SJSA1 (cell line): Measurements from ENCODE around the gene FBXO42. TPM values are rescaled to one million over a fixed set of nuclear protein-coding genes. Genes with fewer than 3 reads are reported as not detected.
A peak's percentile ranks its signal among the peaks of the same experiment; 100 is the strongest.

Experiments
- DNase-seq, 2 experiments: peaks; one replicate each; pipeline ENCODE4 v3.0.0-alpha.2; 2015 to 2020; ENCODE audit warnings: low spot score in 2 of 2, low read depth in 1 of 2
- H3K27ac ChIP-seq: fragments of 250-450 bp; sonication (Bioruptor Pico); 2 replicates; pipeline ENCODE4 v1.5.1; 2020; ENCODE audit warnings: mild to moderate bottlenecking, moderate library complexity
- H3K27me3 ChIP-seq: fragments of 250-450 bp; sonication (Bioruptor Pico); replicated peaks from 2 replicates; pipeline ENCODE4 v1.5.1; 2020; ENCODE audit warnings: mild to moderate bottlenecking, moderate library complexity
- H3K36me3 ChIP-seq: fragments of 250-450 bp; sonication (Bioruptor Pico); 2 replicates; pipeline ENCODE4 v1.5.1; 2020; ENCODE audit warnings: mild to moderate bottlenecking
- H3K4me1 ChIP-seq: fragments of 250-450 bp; sonication (Bioruptor Pico); replicated peaks from 2 replicates; pipeline ENCODE4 v1.6.1; 2021; ENCODE audit warnings: mild to moderate bottlenecking
- H3K4me3 ChIP-seq: fragments of 250-450 bp; sonication (Bioruptor Pico); 2 replicates; pipeline ENCODE4 v1.5.1; 2020; ENCODE audit warnings: mild to moderate bottlenecking
- H3K9me3 ChIP-seq: fragments of 250-450 bp; sonication (Bioruptor Pico); replicated peaks from 2 replicates; pipeline ENCODE4 v1.5.1; 2020; ENCODE audit warnings: mild to moderate bottlenecking
- total RNA-seq: library from RNA; depleted of rRNA; stranded (reverse); fragments of >200 nt; shearing (Covaris generic); gene quantifications from 2 replicates; pipeline ENCODE4 v1.2.3, GENCODE V29; 2014

FBXO42 gene
- total RNA-seq, 1 experiment from 2014 or later, result 20.0 TPM

DNA sequence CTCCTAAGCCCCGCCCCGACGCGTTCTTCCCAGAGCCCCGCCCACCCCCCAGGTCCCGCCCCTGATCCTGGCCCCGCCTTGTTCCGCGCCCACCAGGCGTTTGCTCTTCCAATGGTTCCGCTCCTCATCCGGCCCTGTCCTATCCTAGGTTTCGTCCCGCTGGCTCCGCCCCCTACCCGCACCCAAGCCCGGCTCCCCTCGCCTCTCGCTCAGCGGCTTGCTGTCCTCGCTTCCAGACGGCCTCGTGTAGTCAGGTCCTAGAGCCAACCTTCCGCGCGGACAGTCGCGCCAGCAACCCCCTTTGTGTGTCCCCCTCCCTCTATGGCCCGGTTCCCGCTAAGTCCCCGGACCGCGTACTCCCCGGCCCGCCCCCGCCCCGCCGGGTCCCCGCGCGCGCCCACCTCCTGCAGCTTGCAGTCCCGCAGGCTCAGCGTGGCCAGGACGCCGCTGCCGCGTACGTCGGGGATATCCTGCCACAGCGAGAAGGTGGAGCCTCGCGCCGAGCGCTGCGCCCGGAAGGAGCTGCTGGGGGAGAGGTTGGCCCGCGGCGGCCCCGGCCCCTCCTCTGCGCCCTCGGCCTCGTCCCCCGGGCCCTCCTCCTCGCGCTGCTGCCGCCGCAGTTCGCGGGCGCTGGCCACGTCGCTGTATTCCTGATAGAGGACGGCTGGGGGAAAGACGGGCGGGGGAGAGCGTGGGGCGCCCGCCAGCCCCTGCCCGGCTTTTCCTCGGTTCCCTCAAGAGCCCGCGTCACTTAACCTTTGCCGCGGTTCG is 145.5 kb downstream of the FBXO42 start:
- peak; percentile 88 to 99 for DNase-seq
- Histone ChIP-seq H3K36me3 (no peaks in the 10 kb centered on the region; the same call in 1 of the 2 replicates), H3K4me1 (peaks cover 18% of the 10 kb centered on the region), H3K27ac (peak overlapping the region; percentile 70), H3K9me3 (no peaks in the 10 kb centered on the region), H3K27me3 (no peaks in the 10 kb centered on the region), H3K4me3 (peak overlapping the region; percentile 41)

DNA sequence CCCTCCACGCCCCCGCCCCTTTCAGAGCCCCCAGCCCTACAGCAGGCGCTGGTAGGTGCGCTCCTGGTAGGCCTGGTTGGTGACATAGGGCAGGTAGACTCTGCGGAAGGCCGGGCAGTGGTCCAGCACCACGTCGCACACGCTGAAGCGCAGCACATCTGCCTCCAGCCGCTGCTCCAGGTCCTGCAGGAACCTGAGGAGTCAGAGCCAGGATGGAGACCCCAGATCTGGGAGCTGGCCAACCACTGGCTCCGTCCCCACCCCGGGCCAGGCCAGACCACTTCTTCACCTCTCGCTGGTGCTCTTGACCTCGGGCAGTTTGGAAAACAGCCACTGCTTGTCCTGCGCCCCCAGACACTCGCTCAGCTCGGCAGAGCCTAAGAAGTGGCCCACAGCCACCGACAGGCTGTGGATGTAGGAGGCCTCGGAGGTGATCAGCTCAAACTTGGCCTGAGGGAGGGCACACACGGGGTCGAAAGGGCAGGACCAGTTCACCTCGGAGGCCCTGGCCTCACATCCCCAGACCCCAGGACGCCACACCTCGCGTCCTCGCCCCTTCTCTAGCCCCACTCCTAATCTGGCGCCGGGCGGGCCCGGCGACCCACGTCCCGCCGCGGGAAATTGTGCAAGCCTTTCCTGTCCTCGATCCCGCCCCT is 146.3 kb downstream of the FBXO42 start:
- Histone ChIP-seq H3K27me3 (no peaks in the 10 kb centered on the region), H3K4me3 (peak overlapping the region; percentile 41), H3K36me3 (no peaks in the 10 kb centered on the region; the same call in 1 of the 2 replicates), H3K27ac (peak overlapping the region; percentile 39; the same call in 1 of the 2 replicates), H3K9me3 (no peaks in the 10 kb centered on the region), H3K4me1 (peaks cover 18% of the 10 kb centered on the region)
- peak in 1 of 2 experiments; percentile 47 for DNase-seq

DNA sequence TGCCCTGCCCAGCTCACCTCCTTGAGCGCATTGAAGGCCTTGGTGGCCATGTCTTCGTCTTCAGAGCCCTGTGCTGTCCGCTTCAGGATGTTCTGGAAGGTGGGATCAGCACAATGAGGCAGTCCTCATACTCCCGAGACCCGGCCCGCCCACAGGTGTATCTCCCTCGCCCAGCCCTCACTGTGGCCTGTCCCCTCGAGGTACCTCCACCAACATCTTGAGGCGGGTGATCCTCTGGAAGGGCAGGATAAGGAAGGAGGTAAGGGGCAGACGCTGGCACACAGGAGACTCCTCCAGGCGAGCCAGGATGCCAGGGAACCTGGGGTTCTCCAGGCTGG is 147.0 kb downstream of the FBXO42 start:
- H3K4me1 ChIP-seq, result peaks cover 18% of the 10 kb centered on the region
- no peak overlapping the region for H3K27ac ChIP-seq
- no peaks in the 10 kb centered on the region; the same call in 1 of the 2 replicates for H3K36me3 ChIP-seq
- H3K9me3 ChIP-seq, result no peaks in the 10 kb centered on the region
- H3K4me3 ChIP-seq, result no peak overlapping the region
- no peak for DNase-seq
- H3K27me3 ChIP-seq, result no peaks in the 10 kb centered on the region

DNA sequence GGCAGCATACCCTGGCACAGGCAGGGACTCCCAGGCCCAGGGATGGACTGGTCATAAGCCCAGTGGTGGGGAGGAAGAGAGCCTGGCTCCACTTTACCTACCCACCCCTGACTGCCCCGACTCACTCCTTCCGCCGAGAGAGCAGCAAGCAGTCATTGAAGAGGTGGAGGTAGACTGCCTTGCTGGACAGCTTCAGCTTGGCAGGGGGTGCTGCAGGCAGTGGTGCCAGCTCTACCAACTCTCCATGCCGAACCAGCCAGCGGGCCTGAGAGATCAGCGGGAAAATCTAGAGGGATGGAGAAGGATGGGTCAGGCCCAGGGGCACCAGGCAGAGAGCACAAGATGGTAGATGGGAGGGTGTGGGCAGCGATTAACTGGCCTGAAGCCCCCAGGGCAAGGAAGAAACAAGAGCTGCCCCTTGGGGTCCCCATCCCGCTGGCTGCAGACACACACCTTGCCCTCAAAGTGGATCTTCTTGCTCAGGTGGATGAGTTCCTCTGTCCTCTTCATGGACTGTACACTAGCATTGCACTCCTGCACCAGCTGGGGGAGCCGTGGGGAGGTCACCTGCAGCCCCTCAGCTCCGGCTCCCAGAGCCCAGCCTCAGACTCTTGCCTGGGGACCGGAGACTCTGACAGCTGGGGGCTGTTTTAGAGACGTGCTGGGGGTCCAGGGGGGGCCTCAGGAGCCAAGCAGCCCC is 147.5 kb downstream of the FBXO42 start:
- Histone ChIP-seq H3K27ac (no peak overlapping the region), H3K9me3 (no peaks in the 10 kb centered on the region), H3K36me3 (no peaks in the 10 kb centered on the region; the same call in 1 of the 2 replicates), H3K27me3 (no peaks in the 10 kb centered on the region), H3K4me1 (peaks cover 18% of the 10 kb centered on the region), H3K4me3 (no peak overlapping the region)
- DNase-seq, result no peak

DNA sequence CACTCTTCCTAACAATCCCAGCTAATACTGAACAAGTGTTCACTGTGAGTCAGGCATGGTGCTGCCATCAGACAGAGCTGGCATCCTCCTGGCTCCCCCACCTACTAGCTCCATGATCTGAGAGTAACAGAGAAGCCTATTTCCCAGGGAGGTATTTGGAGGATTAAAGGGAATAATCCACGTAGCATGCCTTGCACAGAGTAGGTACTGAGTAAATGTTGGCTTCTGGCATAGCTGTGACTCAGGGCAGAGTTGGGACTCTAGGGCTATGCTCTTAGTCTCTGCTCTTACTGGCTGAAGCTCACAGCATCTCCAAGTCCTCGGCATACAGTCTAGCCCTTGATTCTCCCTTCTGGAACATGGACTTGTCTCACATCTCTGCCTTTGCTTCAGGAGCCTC is 148.1 kb downstream of the FBXO42 start:
- Histone ChIP-seq H3K4me1 (peaks cover 18% of the 10 kb centered on the region), H3K36me3 (no peaks in the 10 kb centered on the region; the same call in 1 of the 2 replicates), H3K27me3 (no peaks in the 10 kb centered on the region), H3K27ac (no peak overlapping the region), H3K9me3 (no peaks in the 10 kb centered on the region), H3K4me3 (no peak overlapping the region)
- DNase-seq, result no peak

DNA sequence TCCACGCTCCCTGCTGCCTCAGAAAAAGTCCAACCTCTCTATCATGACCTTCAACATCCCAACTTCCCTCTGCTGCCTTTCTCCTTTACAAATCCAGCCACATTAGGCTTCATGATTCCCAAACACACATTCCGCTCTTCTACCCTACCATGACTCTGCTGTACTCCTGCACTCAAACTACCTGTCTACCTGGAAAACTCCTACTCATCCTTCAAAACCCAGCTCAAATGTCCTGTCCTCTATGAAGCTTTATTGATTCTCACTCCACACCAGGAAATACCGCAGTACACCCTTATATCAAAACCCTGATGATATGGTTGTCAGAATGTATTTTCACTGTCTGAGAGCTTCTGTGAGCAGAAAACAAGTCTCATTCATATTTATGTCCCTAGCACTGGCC is 148.7 kb downstream of the FBXO42 start:
- H3K27me3 ChIP-seq, result no peaks in the 10 kb centered on the region
- no peak overlapping the region for H3K27ac ChIP-seq
- no peaks in the 10 kb centered on the region; the same call in 1 of the 2 replicates for H3K36me3 ChIP-seq
- H3K4me3 ChIP-seq, result no peak overlapping the region
- no peak for DNase-seq
- no peaks in the 10 kb centered on the region for H3K9me3 ChIP-seq
- peaks cover 18% of the 10 kb centered on the region for H3K4me1 ChIP-seq

DNA sequence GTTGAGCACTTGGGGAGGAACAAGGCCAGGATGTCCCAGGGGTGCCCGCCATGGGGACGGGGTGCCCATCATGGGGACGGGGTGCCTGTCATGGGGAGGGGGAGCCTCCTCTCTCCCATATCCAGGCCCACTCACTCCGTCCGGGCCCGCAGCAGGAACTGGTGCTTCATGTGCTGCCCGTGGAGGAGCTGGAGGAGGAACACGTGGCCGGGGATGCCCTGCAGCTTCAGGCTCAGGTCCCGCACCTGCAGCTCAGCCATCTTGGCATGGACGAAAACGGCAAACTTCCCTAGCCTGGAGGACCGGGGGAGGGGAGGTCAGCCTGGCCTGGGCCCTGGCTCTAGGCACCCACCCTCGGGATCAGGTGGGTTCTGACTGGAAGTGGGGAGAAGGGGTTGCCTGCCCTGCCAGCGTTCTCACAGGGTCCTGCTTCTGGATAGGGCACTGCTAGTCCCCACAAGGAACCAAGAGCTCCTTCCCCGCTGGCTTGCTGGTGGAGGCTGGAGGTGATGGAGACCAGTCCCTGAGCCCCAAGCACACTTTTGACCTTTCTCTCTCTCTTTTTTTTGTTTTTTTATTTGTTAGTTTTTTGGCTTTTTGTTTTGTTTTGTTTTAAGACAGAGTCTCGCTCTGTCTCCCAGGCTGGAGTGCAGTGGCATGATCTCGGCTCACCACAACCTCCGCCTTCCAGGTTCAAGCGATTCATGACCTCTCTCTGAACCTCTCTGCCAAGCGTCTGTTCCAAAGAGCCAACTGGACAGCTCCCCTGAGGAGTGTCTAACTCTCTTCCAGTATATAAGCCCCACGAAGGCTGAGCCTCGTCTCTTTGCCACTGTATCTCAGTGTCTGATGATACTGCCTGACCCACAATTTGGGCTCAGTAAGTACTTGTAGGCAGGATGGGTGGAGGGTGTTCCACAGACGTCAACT is 149.7 kb downstream of the FBXO42 start:
- no peak for DNase-seq
- peaks cover 11% of the 10 kb centered on the region for H3K4me1 ChIP-seq
- H3K27ac ChIP-seq, result no peak overlapping the region
- H3K36me3 ChIP-seq, result no peaks in the 10 kb centered on the region; the same call in 1 of the 2 replicates
- no peaks in the 10 kb centered on the region for H3K9me3 ChIP-seq
- no peaks in the 10 kb centered on the region for H3K27me3 ChIP-seq
- no peak overlapping the region for H3K4me3 ChIP-seq

DNA sequence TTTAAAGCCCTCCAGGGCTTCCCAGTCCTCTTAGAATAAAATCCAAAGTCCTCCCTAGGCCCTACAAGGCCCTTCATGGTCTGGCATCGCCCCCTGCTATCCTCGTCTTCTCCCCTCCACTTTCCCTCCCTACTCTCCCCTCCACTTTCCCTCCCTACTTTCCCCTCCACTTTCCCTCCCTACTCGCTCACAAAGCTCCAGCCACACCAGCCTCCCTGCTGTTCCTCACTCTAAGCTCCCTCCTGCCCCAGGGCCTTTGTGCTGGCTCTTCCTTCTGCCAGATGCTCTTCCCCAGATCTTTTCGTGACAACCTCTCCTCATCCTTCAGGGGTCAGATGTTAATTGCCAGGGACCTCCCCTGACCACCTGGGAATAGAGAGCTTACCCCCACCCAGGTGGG is 152.6 kb downstream of the FBXO42 start:
- Histone ChIP-seq H3K9me3 (no peaks in the 10 kb centered on the region), H3K4me1 (peaks cover 4% of the 10 kb centered on the region), H3K27me3 (no peaks in the 10 kb centered on the region), H3K27ac (no peak overlapping the region), H3K36me3 (no peaks in the 10 kb centered on the region; the same call in 1 of the 2 replicates), H3K4me3 (no peak overlapping the region)
- no peak for DNase-seq

DNA sequence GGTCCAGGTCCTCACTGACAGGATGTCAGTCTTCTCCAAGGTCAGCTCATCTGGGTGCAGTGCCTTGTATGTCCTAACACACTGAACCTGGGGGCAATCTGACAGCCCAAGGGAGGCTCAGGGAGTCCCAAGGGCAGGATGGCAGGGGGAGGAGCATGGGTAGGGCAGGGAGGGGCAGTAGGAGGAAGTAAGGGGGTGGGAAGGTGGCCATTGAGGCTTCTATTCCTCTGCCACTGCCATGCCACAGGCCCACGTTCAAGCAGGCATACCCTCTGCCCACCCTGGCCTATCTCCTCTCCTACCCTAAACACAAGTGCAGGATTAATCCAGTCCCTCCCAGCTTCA is 153.2 kb downstream of the FBXO42 start:
- Histone ChIP-seq H3K4me3 (no peak overlapping the region), H3K4me1 (peaks cover 4% of the 10 kb centered on the region), H3K9me3 (no peaks in the 10 kb centered on the region), H3K27me3 (no peaks in the 10 kb centered on the region), H3K27ac (no peak overlapping the region), H3K36me3 (no peaks in the 10 kb centered on the region)
- DNase-seq, result no peak

DNA sequence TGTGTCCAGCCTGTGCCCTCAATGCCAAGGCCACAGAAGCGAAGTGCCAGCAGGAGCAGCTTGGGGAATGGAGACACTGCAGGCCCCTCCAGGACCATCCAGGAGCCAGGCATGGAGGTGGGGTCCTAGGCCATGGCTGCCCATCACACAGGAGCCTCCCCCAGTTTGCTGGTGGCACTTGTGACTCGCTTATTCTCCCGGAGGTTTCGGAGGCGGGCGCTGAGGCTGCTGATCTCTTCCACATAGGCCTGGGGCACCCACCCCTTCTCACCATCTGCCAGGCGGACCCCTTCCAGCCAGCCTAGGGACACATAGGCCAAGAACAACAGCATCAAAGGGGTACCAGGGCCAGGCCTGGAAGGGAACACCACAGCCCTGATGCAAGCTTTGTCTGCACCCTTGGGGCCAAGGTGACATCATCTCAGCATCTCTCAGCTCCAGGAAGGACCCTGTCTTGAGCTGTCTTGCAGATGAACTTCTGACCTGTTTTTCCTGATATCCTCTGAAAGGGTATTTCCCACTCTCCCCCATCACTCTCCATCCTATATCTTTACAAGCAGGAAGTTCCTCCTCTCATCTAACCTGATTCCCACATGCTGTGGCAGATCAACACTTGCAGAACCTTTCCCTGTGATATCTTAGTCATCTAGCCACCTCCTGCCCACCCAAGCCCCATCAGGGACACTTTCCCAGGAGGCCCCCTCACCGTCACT is 153.7 kb downstream of the FBXO42 start:
- H3K36me3 ChIP-seq, result no peaks in the 10 kb centered on the region
- peaks cover 4% of the 10 kb centered on the region for H3K4me1 ChIP-seq
- no peaks in the 10 kb centered on the region for H3K9me3 ChIP-seq
- no peak overlapping the region for H3K4me3 ChIP-seq
- H3K27ac ChIP-seq, result no peak overlapping the region
- no peaks in the 10 kb centered on the region for H3K27me3 ChIP-seq
- no peak for DNase-seq

DNA sequence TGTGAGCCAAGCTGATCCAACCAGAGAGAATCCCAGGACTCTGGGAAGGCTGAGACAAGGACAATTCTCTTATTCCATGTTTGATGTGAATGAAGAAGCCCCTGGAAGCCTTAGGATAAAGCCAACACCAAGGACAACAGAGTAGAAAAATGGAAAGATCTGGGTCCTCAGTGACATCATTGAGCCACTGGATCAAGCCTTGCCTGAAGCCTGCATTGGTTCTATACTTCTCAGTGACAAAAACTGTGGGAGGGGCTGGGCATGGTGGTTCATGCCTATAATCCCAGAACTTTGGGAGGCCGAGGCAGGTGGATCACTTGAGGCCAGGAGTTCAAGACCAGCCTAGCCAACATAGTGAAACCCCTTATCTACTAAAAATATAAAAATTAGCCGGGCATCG is 155.4 kb downstream of the FBXO42 start:
- H3K36me3 ChIP-seq, result no peaks in the 10 kb centered on the region
- no peak overlapping the region for H3K4me3 ChIP-seq
- H3K9me3 ChIP-seq, result no peaks in the 10 kb centered on the region
- peaks cover 4% of the 10 kb centered on the region for H3K4me1 ChIP-seq
- DNase-seq, result no peak
- no peaks in the 10 kb centered on the region for H3K27me3 ChIP-seq
- no peak overlapping the region for H3K27ac ChIP-seq
